Measurements from ENCODE around the gene SUGT1.

The SUGT1 gene

GRCh38 chr13:52744842-52745375 is 92.3 kb downstream of the SUGT1 start:
- H3K4me3 ChIP-seq (ENCODE audit: low read depth, low read length) = no peak overlapping the region
- TF ChIP-seq ZNF324 (tag by site-specific recombination; IDR thresholded peaks at IDR 0.05) (no peak), ZSCAN23 (tag by site-specific recombination; IDR thresholded peaks at IDR 0.05) (no peak), ZNF624 (tag by site-specific recombination; IDR thresholded peaks at IDR 0.05) (no peak), ZNF561 (tag by site-specific recombination; IDR thresholded peaks at IDR 0.05; ENCODE audit: borderline replicate concordance) (no peak), ZNF792 (tag by site-specific recombination; IDR thresholded peaks at IDR 0.05) (no peak), PRDM1 (tag by site-specific recombination; IDR thresholded peaks at IDR 0.05) (no peak)
- no peaks in the 10 kb centered on the region for H3K4me1 ChIP-seq (ENCODE audit: control insufficient read depth, insufficient read depth, low read length)
- H3K36me3 ChIP-seq (ENCODE audit: control insufficient read depth in 2 of 2, insufficient read depth in 1 of 2, low read length in 2 of 2) = no peaks in the 10 kb centered on the region
- no peaks in the 10 kb centered on the region for H3K9me3 ChIP-seq (ENCODE audit: control insufficient read depth, insufficient read depth, low read depth, low read length)
- no peak overlapping the region for H3K27ac ChIP-seq (ENCODE audit: extremely low read depth, low read depth, low read length)
- ChIA-PET CTCF (interaction anchor here (1.6 kb wide), 1 partner anchor 64 kb away, joined by 5 read pairs; no protein-coding TSS in a partner anchor), POLR2A (no interaction called here)

GRCh38 chr13:52746141-52746540 is 93.5 kb downstream of the SUGT1 start:
- Histone ChIP-seq H3K36me3 (ENCODE audit: control insufficient read depth in 2 of 2, insufficient read depth in 1 of 2, low read length in 2 of 2) (no peaks in the 10 kb centered on the region), H3K27ac (ENCODE audit: extremely low read depth, low read depth, low read length) (no peak overlapping the region), H3K9me3 (ENCODE audit: control insufficient read depth, insufficient read depth, low read depth, low read length) (no peaks in the 10 kb centered on the region), H3K4me1 (ENCODE audit: control insufficient read depth, insufficient read depth, low read length) (no peaks in the 10 kb centered on the region), H3K4me3 (ENCODE audit: low read depth, low read length) (no peak overlapping the region)
- TF ChIP-seq OSR2 (tag by site-specific recombination; IDR thresholded peaks at IDR 0.05) = no peak
- no peak for TF ChIP-seq SCRT2 (tag by site-specific recombination; IDR thresholded peaks at IDR 0.05)
- no peak for TF ChIP-seq ZNF354C (tag by site-specific recombination; IDR thresholded peaks at IDR 0.05; ENCODE audit: borderline replicate concordance, low read depth)
- no peak for TF ChIP-seq TCF7L2 (IDR thresholded peaks at IDR 0.05; ENCODE audit: borderline replicate concordance, low read depth, low read length)
- no peak for TF ChIP-seq ZNF830 (tag by site-specific recombination; IDR thresholded peaks at IDR 0.05; ENCODE audit: low read depth)
- no peak for TF ChIP-seq KLF10 (tag by site-specific recombination; IDR thresholded peaks at IDR 0.05)
- no peak for TF ChIP-seq ZBTB48 (tag by site-specific recombination; IDR thresholded peaks at IDR 0.05)
- TF ChIP-seq ZNF138 (tag by site-specific recombination; IDR thresholded peaks at IDR 0.05; ENCODE audit: borderline replicate concordance) = no peak
- no peak for TF ChIP-seq PBX3 (CRISPR knock-in tag; IDR thresholded peaks at IDR 0.05)
- TF ChIP-seq, protein P1, sequence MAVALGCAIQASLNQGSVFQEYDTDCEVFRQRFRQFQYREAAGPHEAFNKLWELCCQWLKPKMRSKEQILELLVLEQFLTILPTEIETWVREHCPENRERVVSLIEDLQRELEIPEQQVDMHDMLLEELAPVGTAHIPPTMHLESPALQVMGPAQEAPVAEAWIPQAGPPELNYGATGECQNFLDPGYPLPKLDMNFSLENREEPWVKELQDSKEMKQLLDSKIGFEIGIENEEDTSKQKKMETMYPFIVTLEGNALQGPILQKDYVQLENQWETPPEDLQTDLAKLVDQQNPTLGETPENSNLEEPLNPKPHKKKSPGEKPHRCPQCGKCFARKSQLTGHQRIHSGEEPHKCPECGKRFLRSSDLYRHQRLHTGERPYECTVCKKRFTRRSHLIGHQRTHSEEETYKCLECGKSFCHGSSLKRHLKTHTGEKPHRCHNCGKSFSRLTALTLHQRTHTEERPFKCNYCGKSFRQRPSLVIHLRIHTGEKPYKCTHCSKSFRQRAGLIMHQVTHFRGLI (tag by site-specific recombination; IDR thresholded peaks at IDR 0.05) = no peak
- TF ChIP-seq, protein P2, sequence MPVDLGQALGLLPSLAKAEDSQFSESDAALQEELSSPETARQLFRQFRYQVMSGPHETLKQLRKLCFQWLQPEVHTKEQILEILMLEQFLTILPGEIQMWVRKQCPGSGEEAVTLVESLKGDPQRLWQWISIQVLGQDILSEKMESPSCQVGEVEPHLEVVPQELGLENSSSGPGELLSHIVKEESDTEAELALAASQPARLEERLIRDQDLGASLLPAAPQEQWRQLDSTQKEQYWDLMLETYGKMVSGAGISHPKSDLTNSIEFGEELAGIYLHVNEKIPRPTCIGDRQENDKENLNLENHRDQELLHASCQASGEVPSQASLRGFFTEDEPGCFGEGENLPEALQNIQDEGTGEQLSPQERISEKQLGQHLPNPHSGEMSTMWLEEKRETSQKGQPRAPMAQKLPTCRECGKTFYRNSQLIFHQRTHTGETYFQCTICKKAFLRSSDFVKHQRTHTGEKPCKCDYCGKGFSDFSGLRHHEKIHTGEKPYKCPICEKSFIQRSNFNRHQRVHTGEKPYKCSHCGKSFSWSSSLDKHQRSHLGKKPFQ (tag by site-specific recombination; IDR thresholded peaks at IDR 0.05) = no peak
- TF ChIP-seq ZNF157 (tag by site-specific recombination; IDR thresholded peaks at IDR 0.05) = no peak
- no peak for TF ChIP-seq ZNF623 (tag by site-specific recombination; IDR thresholded peaks at IDR 0.05)
- TF ChIP-seq KLF1 (tag by site-specific recombination; IDR thresholded peaks at IDR 0.05) = no peak
- CTCF ChIA-PET = interaction anchor here (0.7 kb wide), 1 partner anchor 152 kb away, joined by 4 read pairs; no protein-coding TSS in a partner anchor
- POLR2A ChIA-PET = interaction anchor here (0.9 kb wide), 1 partner anchor 94 kb away, joined by 3 read pairs; the partner anchor contains the start of gene SUGT1

Measured in HEK293 (cell line).